Left lung (tissue), 10 donors: ENCODE data around the gene ZNF784. TPM values are rescaled to one million over a fixed set of nuclear protein-coding genes. Genes with fewer than 3 reads are reported as not detected.

ENCODE experiments used
- ATAC-seq: fragments of 200-7000 bp; cut with Tn5 transposase; one replicate; pipeline ENCODE4 v1.9.1; 2020; ENCODE audit warnings: moderate library complexity
- DNase-seq, 4 donors: peaks; one replicate each; pipeline ENCODE4 v3.0.0-alpha.2; 2013 to 2020
- H3K27ac ChIP-seq, 2 donors: fragments of 200-600 bp; sonication (generic) in 1 of 2; one replicate each; pipeline versions ENCODE4 v1.5.0 to v1.8.0; 2020 to 2021
- H3K27me3 ChIP-seq, 2 donors: fragments of 200-600 bp; sonication (generic) in 1 of 2; one replicate each; pipeline versions ENCODE4 v1.5.0 to v1.8.0; 2020 to 2021
- H3K36me3 ChIP-seq, 2 donors: fragments of 200-600 bp; sonication (generic) in 1 of 2; one replicate each; pipeline versions ENCODE4 v1.5.0 to v1.8.0; 2020 to 2021
- H3K4me1 ChIP-seq, 2 donors: fragments of 200-600 bp; one replicate each; pipeline ENCODE4 v1.8.0; 2021
- H3K4me3 ChIP-seq, 2 donors: fragments of 200-600 bp; sonication (generic) in 1 of 2; one replicate each; pipeline versions ENCODE4 v1.5.0 to v1.8.0; 2020 to 2021; ENCODE audit warnings: mild to moderate bottlenecking in 1 of 2
- H3K9me3 ChIP-seq, 2 donors: fragments of 200-600 bp; sonication (generic) in 1 of 2; one replicate each; pipeline versions ENCODE4 v1.5.0 to v1.8.0; 2020 to 2021
- CTCF ChIP-seq, 2 donors: fragments of 200-600 bp; sonication (generic) in 1 of 2; IDR thresholded peaks; one replicate each; pipeline versions ENCODE4 v1.5.0 to v1.8.0; 2021; ENCODE audit warnings: antibody characterized with exemption in 2 of 2
- intact Hi-C, 2 donors: fragments of 100-400 bp; cut with DNase I; formaldehyde crosslinking; loops; one replicate each; pipeline versions ENCODE4 v1.11.2 to v1.14.2; 2022
- polyA plus RNA-seq, 6 donors: library from polyadenylated mRNA; unstranded; fragments of 120-200 nt; gene quantifications; one replicate each; pipeline ENCODE4 v1.2.1, GENCODE V29; 2013; ENCODE audit not compliant: insufficient read length in 6 of 6
- total RNA-seq, 2 donors: library from RNA; stranded (reverse); fragmentation: NEBNext Ultra II Directional; extraction: Animal tissue kit (Norgen Biotek cat#: 25700); gene quantifications; one replicate each; pipeline ENCODE4 v1.2.1, GENCODE V29; 2021
- donor health status: DM: no; HTN: yes; CAD: no.
- donor health status: DM: no; HTN: no; CAD: no.

Gene ZNF784
- total and polyA plus RNA-seq, 8 donors: 6.0 to 11.6 (median 8.6) TPM

- Histone ChIP-seq H3K4me3 (no peak overlapping the region), H3K27ac (no peak overlapping the region), H3K36me3 (peaks cover 0 to 57% of the 10 kb centered on the region in 2 donors), H3K27me3 (no peaks in the 10 kb centered on the region), H3K9me3 (no peaks in the 10 kb centered on the region), H3K4me1 (peaks cover 8 to 41% of the 10 kb centered on the region in 2 donors)
- intact Hi-C loops: no loop called here
- DNase-seq (no peak), ATAC-seq (no peak)
- no peak for TF ChIP-seq CTCF (IDR thresholded peaks at IDR 0.05)
These were observed 9.4 kb downstream of the ZNF784 start for GRCh38 chr19:55614711-55615542.

GRCh38 chr19:55613930-55614710 is 10.2 kb downstream of the ZNF784 start:
- H3K27ac ChIP-seq: no peak overlapping the region
- H3K9me3 ChIP-seq: no peaks in the 10 kb centered on the region
- no peak for ATAC-seq
- peaks cover 0 to 64% of the 10 kb centered on the region in 2 donors for H3K36me3 ChIP-seq
- TF ChIP-seq CTCF (IDR thresholded peaks at IDR 0.05): no peak
- DNase-seq: no peak
- peaks cover under 1 to 38% of the 10 kb centered on the region in 2 donors for H3K4me1 ChIP-seq
- no peak overlapping the region for H3K4me3 ChIP-seq
- intact Hi-C loops: no loop called here
- H3K27me3 ChIP-seq: no peaks in the 10 kb centered on the region

DNA sequence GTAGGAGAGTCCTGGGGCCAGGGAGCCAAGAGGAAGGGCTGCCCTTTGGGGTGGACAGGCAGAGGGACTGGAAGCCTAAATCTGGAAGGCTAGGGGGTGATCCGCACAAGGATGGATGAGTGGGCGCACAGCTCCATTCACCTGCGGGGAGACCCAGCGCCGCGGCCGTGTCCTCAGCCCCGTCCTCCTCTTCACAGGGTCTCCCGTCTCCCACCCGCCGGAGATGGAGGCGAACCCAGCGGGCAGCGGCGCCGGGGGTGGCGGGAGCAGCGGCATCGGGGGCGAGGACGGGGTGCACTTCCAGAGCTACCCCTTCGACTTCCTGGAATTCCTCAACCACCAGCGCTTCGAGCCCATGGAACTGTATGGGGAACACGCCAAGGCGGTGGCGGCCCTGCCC is 11.0 kb downstream of the ZNF784 start:
- Histone ChIP-seq H3K4me3 (no peak overlapping the region), H3K36me3 (peaks cover 0 to 69% of the 10 kb centered on the region in 2 donors), H3K9me3 (no peaks in the 10 kb centered on the region), H3K4me1 (peaks cover 0 to 38% of the 10 kb centered on the region in 2 donors), H3K27me3 (no peaks in the 10 kb centered on the region), H3K27ac (no peak overlapping the region)
- no peak for DNase-seq
- no peak for TF ChIP-seq CTCF (IDR thresholded peaks at IDR 0.05)
- intact Hi-C loops: no loop called here
- no peak for ATAC-seq

DNA sequence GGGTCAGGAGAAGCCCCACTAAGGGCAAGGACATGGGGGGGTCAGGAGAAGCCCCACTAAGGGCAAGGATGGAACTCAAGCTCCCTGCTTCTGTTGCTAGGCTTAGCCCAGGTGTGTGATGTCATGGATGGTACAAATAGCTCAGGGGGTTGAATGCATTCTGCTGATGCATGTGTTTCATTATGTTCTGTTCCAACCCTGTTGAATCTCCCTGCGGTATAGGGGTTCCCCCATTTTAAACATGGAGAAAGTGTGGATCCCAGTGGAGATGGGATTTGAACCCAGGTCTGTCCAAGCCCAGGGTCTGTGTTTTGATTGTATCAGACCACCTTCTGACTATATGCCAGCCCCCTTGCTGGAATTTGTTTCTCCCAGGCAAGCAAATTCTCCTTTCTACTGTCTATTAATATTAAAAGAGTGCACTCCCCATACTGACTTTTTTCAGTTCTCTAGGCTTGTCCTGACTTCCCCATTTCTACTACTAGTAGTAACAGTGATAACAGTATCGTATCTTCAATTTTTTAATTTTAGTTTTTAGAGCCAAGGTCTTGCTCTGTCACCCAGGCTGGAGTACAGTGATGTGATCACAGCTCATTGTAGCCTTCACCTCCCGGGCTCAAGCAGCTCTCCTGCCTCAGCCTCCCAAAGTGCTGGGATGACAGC is 12.3 kb downstream of the ZNF784 start:
- Histone ChIP-seq H3K36me3 (peaks cover 0 to 61% of the 10 kb centered on the region in 2 donors), H3K4me1 (peaks cover 0 to 41% of the 10 kb centered on the region in 2 donors), H3K4me3 (no peak overlapping the region), H3K9me3 (no peaks in the 10 kb centered on the region), H3K27me3 (no peaks in the 10 kb centered on the region), H3K27ac (no peak overlapping the region)
- ATAC-seq (no peak), DNase-seq (no peak)
- intact Hi-C loops: no loop called here
- TF ChIP-seq CTCF (IDR thresholded peaks at IDR 0.05): no peak
